Endothelial cell of umbilical vein (primary cell): ENCODE measurements around the gene A4GNT. TPM values are rescaled to one million over a fixed set of nuclear protein-coding genes. Genes with fewer than 3 reads are reported as not detected.

Source experiments
- BruUV-seq: library from RNA; stranded (reverse); fragments of 400-500 nt; replicated peaks from 2 replicates; lab custom pipeline; 2021; lab: Mats Ljungman, UMichigan
- CTCF ChIA-PET: fragments of 300-600, 350-600 bp; sonication (Branson Sonifier 250); formaldehyde crosslinking; loops from one replicate; lab custom pipeline; 2021; ENCODE audit warnings: antibody characterized with exemption, inconsistent platforms; lab: Charles Lee
- POLR2A ChIA-PET: fragments of 300-600, 350-600 bp; sonication (Branson Sonifier 250); formaldehyde crosslinking; loops from one replicate; lab custom pipeline; 2021; ENCODE audit warnings: antibody characterized with exemption, inconsistent platforms; lab: Charles Lee
- DNase-seq: peaks from one replicate; pipeline ENCODE4 v3.0.0-alpha.2; 2011; ENCODE audit warnings: low read depth, low spot score
- FAIRE-seq: peaks from 2 replicates; lab custom pipeline; 2011; peaks lifted over from hg19 to GRCh38; lab: Jason Lieb, UNC
- H2AFZ ChIP-seq: 2 replicates; pipeline ENCODE4 v1.6.0; 2012; ENCODE audit warnings: low read depth, low read length, control low read depth, inconsistent platforms
- H3K27ac ChIP-seq: 2 replicates; pipeline ENCODE4 v1.5.1; 2011; ENCODE audit warnings: low read depth, mild to moderate bottlenecking, control low read depth, low read length, moderate library complexity; ENCODE audit not compliant: insufficient read depth
- H3K27me3 ChIP-seq, 2 experiments: 2 replicates each; pipeline versions ENCODE4 v1.6.0 to v1.6.1; 2011; ENCODE audit warnings: low read length in 2 of 2, mixed read lengths in 1 of 2; ENCODE audit not compliant: control insufficient read depth in 2 of 2, insufficient read depth in 2 of 2
- H3K36me3 ChIP-seq, 2 experiments: 2 replicates in 1 of 2; 3 replicates in 1 of 2; pipeline ENCODE4 v1.5.1; 2011; ENCODE audit warnings: low read length in 2 of 2, mild to moderate bottlenecking in 1 of 2, moderate library complexity in 1 of 2; ENCODE audit not compliant: control insufficient read depth in 2 of 2, insufficient read depth in 2 of 2; ENCODE audit errors: extremely low read depth in 1 of 2
- H3K4me1 ChIP-seq: 3 replicates; pipeline ENCODE4 v1.5.1; 2011; ENCODE audit warnings: mild to moderate bottlenecking, low read length; ENCODE audit not compliant: control insufficient read depth, insufficient read depth; ENCODE audit errors: extremely low read depth
- H3K4me2 ChIP-seq: 2 replicates; pipeline ENCODE4 v1.6.1; 2011; ENCODE audit warnings: low read length, control low read depth, mixed read lengths; ENCODE audit not compliant: insufficient read depth
- H3K4me3 ChIP-seq, 3 experiments: fragments of 200-600 bp in 1 of 3; sonication (generic), shearing (Covaris generic) in 1 of 3; replicated peaks in 1 of 3; 2 replicates each; pipeline ENCODE4 v1.5.1; 2011 to 2016; ENCODE audit warnings: control low read depth in 3 of 3, low read length in 3 of 3, mild to moderate bottlenecking in 2 of 3, inconsistent platforms in 1 of 3, low read depth in 1 of 3, moderate library complexity in 1 of 3; ENCODE audit not compliant: insufficient read depth in 1 of 3
- H3K79me2 ChIP-seq: 2 replicates; pipeline ENCODE4 v1.6.0; 2012; ENCODE audit warnings: low read length, inconsistent platforms; ENCODE audit not compliant: control insufficient read depth, insufficient read depth
- H3K9ac ChIP-seq: replicated peaks from 2 replicates; pipeline ENCODE3; 2011; ENCODE audit warnings: low read length, control low read depth; ENCODE audit not compliant: insufficient read depth; ENCODE audit errors: extremely low read depth
- H3K9me1 ChIP-seq: replicated peaks from 3 replicates; pipeline ENCODE4 v1.6.0; 2011; ENCODE audit warnings: mild to moderate bottlenecking, low read length; ENCODE audit not compliant: control insufficient read depth, insufficient read depth; ENCODE audit errors: extremely low read depth
- H3K9me3 ChIP-seq: replicated peaks from 2 replicates; pipeline ENCODE4 v1.5.1; 2012; ENCODE audit warnings: low read length, inconsistent platforms; ENCODE audit not compliant: control insufficient read depth, insufficient read depth
- H4K20me1 ChIP-seq: replicated peaks from 2 replicates; pipeline ENCODE3; 2011; ENCODE audit warnings: mild to moderate bottlenecking, low read length; ENCODE audit not compliant: control insufficient read depth, insufficient read depth; ENCODE audit errors: extremely low read depth
- EZH2 ChIP-seq: IDR thresholded peaks from 2 replicates; pipeline ENCODE4 v1.6.1; 2012; ENCODE audit warnings: borderline replicate concordance, low read depth, mild to moderate bottlenecking, moderate library complexity, low read length, inconsistent platforms; ENCODE audit not compliant: severe bottlenecking
- FOS ChIP-seq: IDR thresholded peaks from 2 replicates; pipeline ENCODE4 v1.6.1; 2011; ENCODE audit warnings: mild to moderate bottlenecking, low read length, moderate library complexity, borderline replicate concordance; ENCODE audit not compliant: insufficient read depth
- GATA2 ChIP-seq: IDR thresholded peaks from 2 replicates; pipeline ENCODE4 v1.7.0; 2011; ENCODE audit warnings: low read depth, mild to moderate bottlenecking, moderate library complexity, mixed read lengths, low read length; ENCODE audit not compliant: insufficient read length, insufficient read depth
- JUN ChIP-seq: IDR thresholded peaks from 2 replicates; pipeline ENCODE4 v1.6.1; 2011; ENCODE audit warnings: borderline replicate concordance, low read depth; ENCODE audit not compliant: insufficient read length, insufficient read depth
- MYC ChIP-seq: IDR thresholded peaks from one replicate; pipeline ENCODE4 v1.6.1; 2011; ENCODE audit warnings: mild to moderate bottlenecking, low read depth, low read length
- POLR2AphosphoS5 ChIP-seq: IDR thresholded peaks from 2 replicates; pipeline ENCODE4 v1.6.1; 2012; ENCODE audit warnings: low read depth, mild to moderate bottlenecking, control low read depth, low read length, moderate library complexity; ENCODE audit not compliant: insufficient read depth
- dilution Hi-C: fragments of 300-500 bp; cut with MboI; formaldehyde crosslinking; loops from one replicate; pipeline ENCODE4 v1.15.0; 2019; ENCODE audit warnings: low sequenced_read_pairs; ENCODE audit not compliant: extremely low pct_ligation_motif_present
- intact Hi-C: fragments of 100-400 bp; cut with micrococcal nuclease; formaldehyde crosslinking; loops from one replicate; pipeline ENCODE4 v1.10.0; 2022
- polyA plus RNA-seq, 4 experiments: library from polyadenylated mRNA; depleted of rRNA in 3 of 4; stranded (reverse) in 3 of 4; unstranded in 1 of 4; fragments of >200 nt; gene quantifications; 2 replicates each; pipeline versions ENCODE4 v1.2.1 to v1.2.3, GENCODE V29; 2011 to 2012; ENCODE audit warnings: missing spikeins in 1 of 4
- total RNA-seq: library from RNA; stranded (reverse); gene quantifications from 2 replicates; pipeline ENCODE4 v1.2.3, GENCODE V29; 2021
- TF ChIP-seq, protein P1 (sequence below): IDR thresholded peaks from 2 replicates; pipeline ENCODE4 v1.6.1; 2011; ENCODE audit not compliant: insufficient read depth, insufficient read length

Gene A4GNT
- total and polyA plus RNA-seq, 2 donors (not counting 3 experiments of a cell fraction or from before 2014, with no cell fraction given): not detected

DNA sequence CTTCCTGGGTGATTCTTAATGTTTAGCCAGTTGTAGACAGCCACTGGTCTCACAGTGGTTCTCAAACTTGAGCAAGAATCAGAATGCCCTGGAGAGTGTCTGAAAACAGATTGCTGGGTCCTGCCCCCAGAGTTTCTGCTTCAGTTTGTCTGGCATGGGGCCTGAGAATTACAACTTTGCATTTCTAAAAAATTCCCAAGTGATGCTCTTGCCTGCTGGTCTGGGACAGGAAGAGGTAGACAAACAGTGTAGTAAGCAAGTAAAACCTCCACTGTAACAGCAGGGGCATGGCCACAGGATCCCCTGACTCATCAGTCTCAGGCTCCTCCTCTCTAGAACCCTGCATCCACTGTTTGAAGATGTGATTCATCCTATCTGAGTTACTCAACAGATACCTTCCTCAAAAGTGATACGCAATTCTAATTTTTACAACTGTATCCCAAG lies 53.3 kb downstream of the A4GNT start:
- intact Hi-C loops (no loop called here), dilution Hi-C loops (no loop called here)
- no peak overlapping the region for H2AFZ ChIP-seq
- H3K9me1 ChIP-seq: no peaks in the 10 kb centered on the region
- no peak overlapping the region for H3K4me3 ChIP-seq
- POLR2A ChIA-PET: no interaction called here
- H3K79me2 ChIP-seq: no peaks in the 10 kb centered on the region
- CTCF ChIA-PET: interaction anchor here (0.7 kb wide), 1 partner anchor 40 kb away, joined by 3 read pairs; no protein-coding TSS in a partner anchor
- no peaks in the 10 kb centered on the region for H3K9me3 ChIP-seq
- peak; percentile 58 for TF ChIP-seq FOS
- TF ChIP-seq GATA2: no peak
- H3K27me3 ChIP-seq: no peaks in the 10 kb centered on the region
- BruUV-seq: no TSS peak
- H4K20me1 ChIP-seq: no peaks in the 10 kb centered on the region
- no peak overlapping the region for H3K9ac ChIP-seq
- no peaks in the 10 kb centered on the region for H3K36me3 ChIP-seq
- no peak overlapping the region for H3K27ac ChIP-seq
- peak; percentile 21 for FAIRE-seq
- no peak overlapping the region for H3K4me2 ChIP-seq
- no peaks in the 10 kb centered on the region for H3K4me1 ChIP-seq
- no peak for DNase-seq

DNA sequence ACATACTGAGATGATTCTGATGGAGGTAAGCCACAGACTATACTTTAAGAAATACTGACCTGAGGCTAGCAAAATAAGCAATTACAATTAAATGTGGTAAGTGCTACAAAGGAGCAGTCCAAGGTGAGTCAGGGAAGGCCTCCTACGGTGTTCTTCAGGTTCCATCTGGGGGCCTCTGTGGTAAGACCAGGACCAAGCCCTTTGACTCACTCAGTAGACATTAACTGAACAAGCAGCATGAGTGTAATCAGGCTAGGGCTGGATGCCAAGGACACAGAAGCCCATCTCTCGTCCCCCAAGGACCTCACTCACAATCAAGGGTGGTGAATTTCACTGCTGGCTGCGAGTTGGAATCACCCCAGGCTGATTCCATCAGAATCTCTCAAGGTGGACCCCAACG lies 54.1 kb downstream of the A4GNT start:
- ChIA-PET POLR2A (no interaction called here), CTCF (no interaction called here)
- Histone ChIP-seq H3K27me3 (no peaks in the 10 kb centered on the region), H4K20me1 (no peaks in the 10 kb centered on the region), H2AFZ (no peak overlapping the region), H3K9me1 (no peaks in the 10 kb centered on the region), H3K36me3 (no peaks in the 10 kb centered on the region), H3K9me3 (no peaks in the 10 kb centered on the region), H3K27ac (no peak overlapping the region), H3K4me2 (no peak overlapping the region), H3K9ac (no peak overlapping the region), H3K4me1 (no peaks in the 10 kb centered on the region), H3K79me2 (no peaks in the 10 kb centered on the region), H3K4me3 (no peak overlapping the region)
- dilution Hi-C loops: no loop called here
- intact Hi-C loops: no loop called here
- BruUV-seq: no TSS peak
- FAIRE-seq: no peak
- TF ChIP-seq GATA2: no peak
- TF ChIP-seq EZH2: no peak
- TF ChIP-seq JUN: no peak
- TF ChIP-seq, protein P1, sequence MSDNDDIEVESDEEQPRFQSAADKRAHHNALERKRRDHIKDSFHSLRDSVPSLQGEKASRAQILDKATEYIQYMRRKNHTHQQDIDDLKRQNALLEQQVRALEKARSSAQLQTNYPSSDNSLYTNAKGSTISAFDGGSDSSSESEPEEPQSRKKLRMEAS: no peak
- TF ChIP-seq POLR2AphosphoS5: no peak
- TF ChIP-seq FOS: no peak
- no peak for TF ChIP-seq MYC
- no peak for DNase-seq

Other genes with a start within 250 kb of the A4GNT start
- gene CLDN18, start 122.2 kb downstream of the A4GNT start, total RNA-seq: not detected in 2 replicates
- gene CLDN18, start 122.2 kb downstream of the A4GNT start, polyA plus RNA-seq: not detected in 2 replicates
- 14.6 and 17.9 TPM in 2 replicates for gene DZIP1L, start 16.8 kb downstream of the A4GNT start, total RNA-seq
- gene DZIP1L, start 16.8 kb downstream of the A4GNT start, polyA plus RNA-seq: 3.0 and 4.1 TPM in 2 replicates
- gene DBR1, start 42.5 kb upstream of the A4GNT start, total RNA-seq: 16.5 and 17.8 TPM in 2 replicates
- gene DBR1, start 42.5 kb upstream of the A4GNT start, polyA plus RNA-seq: 8.3 and 10.3 TPM in 2 replicates
- gene ARMC8, start 54.9 kb upstream of the A4GNT start, total RNA-seq: 40.3 and 46.0 TPM in 2 replicates
- 39.6 and 46.1 TPM in 2 replicates for gene ARMC8, start 54.9 kb upstream of the A4GNT start, polyA plus RNA-seq
- gene NME9, start 197.5 kb upstream of the A4GNT start, total RNA-seq: not detected in 2 replicates
- gene NME9, start 197.5 kb upstream of the A4GNT start, polyA plus RNA-seq: 0.08 TPM in 1 of 2 replicates, not detected in the other
- 15.5 and 16.5 TPM in 2 replicates for gene MRAS, start 216.2 kb upstream of the A4GNT start, total RNA-seq
- 9.4 and 14.6 TPM in 2 replicates for gene MRAS, start 216.2 kb upstream of the A4GNT start, polyA plus RNA-seq